ENCODE data around the gene N4BP3.
A peak's percentile ranks its signal among the peaks of the same experiment; 100 is the strongest.
"Not testable (repeated sequence)": the region's sequence is repeated elsewhere in the genome, so short reads cannot be mapped to it uniquely, and the experiment has no call there.

Gene N4BP3

GRCh38 chr5:178123094-178123965, 10.0 kb downstream of the N4BP3 start:
- Mint-ChIP-seq H3K36me3 (ENCODE audit: low read depth) (no peaks in the 10 kb centered on the region), H3K4me1 (ENCODE audit: low read depth) (peaks cover 26% of the 10 kb centered on the region), H3K4me3 (no peak overlapping the region), H3K27ac (no peak overlapping the region), H3K9me3 (no peaks in the 10 kb centered on the region), H3K27me3 (no peaks in the 10 kb centered on the region)

DNA sequence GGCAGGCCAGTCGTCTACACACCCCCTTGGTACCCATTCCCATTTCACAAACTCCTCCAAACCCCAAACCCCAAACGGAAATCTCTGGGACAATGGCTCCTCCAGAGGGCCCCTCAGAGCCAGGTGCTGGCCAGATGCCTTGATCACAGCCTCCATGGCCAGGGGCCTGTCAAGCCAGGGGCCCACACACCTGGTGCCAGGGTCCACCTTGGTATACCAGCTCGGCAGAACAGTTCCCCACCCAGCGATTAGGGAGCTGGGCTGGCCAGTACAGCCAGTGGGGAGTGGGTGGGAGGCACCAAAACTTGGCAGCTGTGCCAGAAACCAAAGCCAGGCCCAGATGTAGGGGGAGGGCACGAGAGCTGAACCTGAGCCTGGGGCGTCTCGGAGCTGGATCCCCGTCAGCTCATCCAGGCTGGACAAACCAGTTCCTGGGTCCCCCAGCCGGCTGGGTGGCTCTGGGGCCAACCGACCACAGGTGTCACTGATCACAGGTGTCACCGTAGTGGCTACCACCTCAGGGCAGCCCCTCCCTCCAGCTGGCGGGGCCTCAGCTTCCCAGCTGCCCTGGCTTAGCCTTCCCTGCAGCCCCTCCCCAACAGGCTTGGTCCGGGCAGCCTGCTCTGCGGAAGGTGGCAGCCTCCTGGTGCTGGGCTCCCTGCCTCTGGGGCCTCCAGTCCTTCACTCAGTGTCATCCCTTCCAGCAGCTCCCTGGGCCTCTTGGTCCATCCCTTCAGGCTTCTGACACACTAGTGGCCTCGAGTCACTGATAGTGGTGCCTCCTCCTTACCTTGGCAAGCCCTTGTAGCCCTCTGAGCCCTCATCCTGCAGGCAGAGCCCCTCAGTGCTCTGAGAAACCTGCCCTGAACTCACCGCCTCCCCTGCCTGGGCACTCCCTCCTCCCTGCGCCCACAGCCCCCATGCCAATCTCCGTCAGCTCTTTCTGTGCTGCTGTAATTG, 10.9 kb downstream of the N4BP3 start:
- no peaks in the 10 kb centered on the region for H3K27me3 Mint-ChIP-seq
- H3K27ac Mint-ChIP-seq: no peak overlapping the region
- peaks cover 20% of the 10 kb centered on the region for H3K4me1 Mint-ChIP-seq (ENCODE audit: low read depth)
- H3K36me3 Mint-ChIP-seq (ENCODE audit: low read depth): no peaks in the 10 kb centered on the region
- no peaks in the 10 kb centered on the region for H3K9me3 Mint-ChIP-seq
- no peak overlapping the region for H3K4me3 Mint-ChIP-seq

DNA sequence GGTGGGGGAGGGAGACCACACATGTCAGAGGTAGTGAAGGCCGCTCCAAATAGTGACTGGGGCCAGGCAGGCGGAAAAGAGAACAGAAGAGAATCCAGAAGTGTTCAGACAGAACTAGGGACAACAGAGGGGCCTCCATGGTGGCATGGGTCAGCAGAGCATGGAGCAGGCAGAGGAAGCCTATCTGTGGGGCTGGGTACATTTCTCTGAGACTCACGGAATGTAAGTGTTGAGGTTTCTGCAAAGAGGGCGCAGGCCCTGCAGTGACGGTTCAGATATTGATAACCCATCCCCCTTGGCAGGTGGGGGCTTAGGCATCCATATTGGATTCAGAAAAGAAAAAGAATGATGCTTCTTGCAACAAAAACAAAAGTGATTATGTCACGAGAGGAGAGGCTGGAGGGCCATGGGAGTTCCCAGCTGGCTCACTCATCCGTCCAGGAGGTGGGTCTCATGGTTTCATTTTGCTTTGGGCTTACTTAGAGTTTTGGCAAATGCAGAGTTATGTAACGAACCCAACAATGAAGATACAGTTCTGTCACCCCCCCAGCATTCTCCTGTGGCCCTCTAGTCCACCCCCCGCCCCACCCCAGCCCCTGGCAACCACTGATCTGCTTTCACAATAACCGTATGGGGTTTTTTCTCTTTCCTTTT, 12.0 kb downstream of the N4BP3 start:
- Mint-ChIP-seq H3K36me3 (ENCODE audit: low read depth) (no peaks in the 10 kb centered on the region), H3K4me3 (no peak overlapping the region), H3K27ac (no peak overlapping the region), H3K9me3 (no peaks in the 10 kb centered on the region), H3K4me1 (ENCODE audit: low read depth) (peaks cover 19% of the 10 kb centered on the region), H3K27me3 (no peaks in the 10 kb centered on the region)

DNA sequence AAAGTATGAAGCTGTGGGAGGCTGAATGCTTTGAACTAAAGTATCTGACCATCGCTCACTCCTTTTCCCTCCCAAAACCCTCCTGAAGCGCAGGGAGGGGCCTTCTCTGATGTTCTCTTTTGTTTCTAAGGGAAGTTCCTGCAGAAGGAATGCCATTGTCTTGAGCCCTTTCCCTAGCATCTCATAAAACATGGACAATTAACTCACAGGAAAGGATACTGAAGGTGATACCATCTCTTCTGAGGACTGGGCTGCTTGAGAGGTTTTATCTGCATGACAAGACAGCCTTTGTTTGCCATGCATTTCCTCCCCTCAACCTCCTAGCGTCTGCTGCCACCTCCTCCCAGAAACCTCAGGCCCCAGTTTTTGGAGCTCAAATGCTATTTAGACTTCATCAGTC, 13.2 kb downstream of the N4BP3 start:
- Mint-ChIP-seq H3K27me3 (no peaks in the 10 kb centered on the region), H3K27ac (no peak overlapping the region), H3K4me1 (ENCODE audit: low read depth) (peaks cover 14% of the 10 kb centered on the region), H3K36me3 (ENCODE audit: low read depth) (peaks cover 2% of the 10 kb centered on the region), H3K4me3 (no peak overlapping the region), H3K9me3 (no peaks in the 10 kb centered on the region)

DNA sequence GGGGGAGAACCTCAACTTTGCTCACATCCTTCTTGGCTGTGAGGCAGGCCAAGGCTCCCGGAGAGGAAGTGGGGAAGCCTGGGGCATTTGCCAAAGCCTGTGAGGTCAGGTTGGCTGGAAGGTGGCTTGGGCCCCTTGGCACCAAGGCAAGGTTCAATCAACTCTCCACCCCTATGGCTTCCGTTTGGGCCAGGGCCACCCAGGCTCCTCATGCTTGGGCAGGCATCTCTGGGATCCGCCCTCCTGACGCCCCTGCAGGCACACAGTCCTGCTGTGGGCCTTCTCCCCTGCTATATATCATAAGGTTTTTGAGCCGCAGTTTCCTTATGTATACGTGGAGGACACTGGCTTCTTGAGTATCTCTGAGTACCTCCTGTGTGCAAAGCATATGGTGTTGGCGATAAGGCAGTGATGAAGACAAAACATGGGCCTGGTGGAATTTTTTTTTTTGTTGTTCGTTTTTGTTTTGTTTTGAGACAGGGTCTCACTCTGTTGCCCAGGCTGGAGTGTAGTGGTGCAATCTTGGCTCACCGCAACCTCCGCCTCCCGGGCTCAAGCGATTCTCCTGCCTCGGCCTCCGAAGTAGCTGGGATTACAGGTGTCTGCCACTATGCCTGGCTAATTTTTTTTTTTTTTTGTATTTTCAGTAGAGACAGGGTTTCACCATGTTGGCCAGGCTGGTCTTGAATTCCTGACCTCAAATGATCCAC, 14.1 kb downstream of the N4BP3 start:
- H3K36me3 Mint-ChIP-seq (ENCODE audit: low read depth); H3K27me3 Mint-ChIP-seq; H3K27ac Mint-ChIP-seq; H3K4me3 Mint-ChIP-seq; H3K9me3 Mint-ChIP-seq: not testable (repeated sequence)
- H3K4me1 Mint-ChIP-seq (ENCODE audit: low read depth): peaks cover 18% of the 10 kb centered on the region

- Mint-ChIP-seq H3K27ac (no peak overlapping the region), H3K4me3 (peak overlapping the region; percentile 47), H3K9me3 (no peaks in the 10 kb centered on the region), H3K36me3 (ENCODE audit: low read depth) (peaks cover 17% of the 10 kb centered on the region), H3K27me3 (no peaks in the 10 kb centered on the region), H3K4me1 (ENCODE audit: low read depth) (peaks cover 25% of the 10 kb centered on the region)
Observed at GRCh38 chr5:178129296-178129695, 16.0 kb downstream of the N4BP3 start.

DNA sequence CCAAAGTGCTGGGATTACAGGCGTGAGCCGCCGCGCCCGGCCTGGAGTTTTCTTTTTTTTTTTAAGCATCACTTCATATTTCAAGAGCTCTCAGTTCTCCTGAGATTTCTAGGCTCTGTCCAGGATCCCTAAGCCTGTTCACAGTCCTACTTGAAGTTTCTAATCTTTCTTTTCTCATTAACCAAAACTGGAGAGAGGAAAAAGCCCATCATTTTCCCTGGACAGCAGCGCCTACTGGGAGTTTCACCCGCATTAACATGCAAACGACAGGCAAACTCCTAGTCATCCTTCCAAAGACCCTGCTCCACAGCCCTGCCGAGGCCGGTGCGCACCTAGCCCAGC, 16.9 kb downstream of the N4BP3 start:
- H3K27ac Mint-ChIP-seq: peak overlapping the region; percentile 65
- peak overlapping the region; percentile 79 for H3K4me3 Mint-ChIP-seq
- H3K27me3 Mint-ChIP-seq, H3K9me3 Mint-ChIP-seq: not testable (repeated sequence)
- H3K4me1 Mint-ChIP-seq (ENCODE audit: low read depth): peaks cover 23% of the 10 kb centered on the region
- H3K36me3 Mint-ChIP-seq (ENCODE audit: low read depth): peaks cover 24% of the 10 kb centered on the region

DNA sequence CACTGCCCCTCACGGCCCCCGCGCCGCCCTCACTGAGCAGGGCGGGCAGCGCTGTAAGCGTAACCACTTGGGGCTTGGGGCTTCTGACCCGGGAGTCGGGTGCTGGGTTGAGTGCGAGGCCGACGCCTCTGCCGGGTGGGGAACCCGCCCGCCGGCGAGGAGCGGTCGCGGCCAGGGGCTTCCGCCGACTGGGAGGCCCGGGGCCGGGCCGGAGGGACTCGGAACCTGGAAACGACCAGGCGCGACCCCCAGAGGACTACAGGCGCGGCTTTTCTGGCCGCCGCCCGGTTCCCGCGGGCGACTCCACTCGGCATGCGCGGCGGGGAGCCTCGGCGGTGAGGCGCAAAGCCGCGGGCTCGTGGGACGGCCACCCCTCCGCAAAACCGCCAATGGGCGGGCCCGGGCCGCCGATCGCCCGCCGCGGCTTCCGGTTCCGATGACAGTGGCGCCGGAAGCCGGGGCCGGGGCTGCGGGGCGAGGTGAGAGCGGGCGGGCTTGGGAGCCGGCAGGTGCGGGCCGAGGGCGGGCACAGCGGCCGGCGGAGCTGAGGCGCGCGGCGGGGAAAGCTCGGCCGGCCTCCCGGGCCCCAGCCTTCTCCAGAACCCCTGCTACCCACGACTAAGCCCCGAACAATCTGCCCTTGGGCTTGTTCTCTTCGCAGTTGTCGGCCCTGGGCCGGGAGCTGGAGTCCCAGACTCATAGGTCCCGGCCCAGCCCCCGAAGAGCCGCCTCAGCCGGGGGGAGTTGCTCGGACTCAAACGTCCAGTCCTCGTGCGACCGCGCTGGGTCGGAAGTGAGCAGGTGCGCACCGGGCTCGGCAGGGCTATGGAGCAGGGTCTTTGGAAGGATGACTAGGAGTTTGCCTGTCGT, 17.5 kb downstream of the N4BP3 start, which contains the start of gene RMND5B:
RMND5B (plus strand) TSS at position 439 of the 870 bp plus-strand sequence. CDS start 7,106 bp downstream, outside the sequence.
- Mint-ChIP-seq H3K4me1 (ENCODE audit: low read depth) (peaks cover 20% of the 10 kb centered on the region), H3K27me3 (no peaks in the 10 kb centered on the region), H3K4me3 (peak within 1 kb of the TSS; percentile 91), H3K27ac (peak within 1 kb of the TSS; percentile 83), H3K9me3 (no peaks in the 10 kb centered on the region), H3K36me3 (ENCODE audit: low read depth) (peaks cover 30% of the 10 kb centered on the region)

GRCh38 chr5:178131446-178131996, 18.2 kb downstream of the N4BP3 start:
- Mint-ChIP-seq H3K4me3 (peak overlapping the region; percentile 91), H3K36me3 (ENCODE audit: low read depth) (peaks cover 33% of the 10 kb centered on the region), H3K27me3 (no peaks in the 10 kb centered on the region), H3K9me3 (no peaks in the 10 kb centered on the region), H3K4me1 (ENCODE audit: low read depth) (peaks cover 20% of the 10 kb centered on the region), H3K27ac (peak overlapping the region; percentile 83)

DNA sequence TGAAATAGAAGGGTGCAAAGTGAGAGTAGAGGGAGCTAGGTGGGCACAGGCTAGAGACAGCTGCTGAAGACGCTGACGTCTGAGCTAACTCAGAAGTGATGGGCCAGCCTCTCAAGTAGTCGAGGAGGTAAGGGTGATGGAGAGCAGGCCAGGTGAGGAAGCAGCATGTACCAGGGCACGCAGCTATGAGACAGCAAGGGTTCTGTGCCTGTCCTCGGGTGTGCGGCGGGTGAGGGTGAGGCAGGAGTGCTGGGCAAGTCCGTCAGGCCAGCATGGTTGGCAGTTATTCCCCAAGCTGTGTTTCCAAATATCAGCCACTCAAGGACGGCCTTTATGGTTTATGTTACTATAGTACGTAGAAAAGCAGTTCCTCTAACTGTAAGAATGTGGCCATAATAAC, 23.7 kb downstream of the N4BP3 start:
- H3K9me3 Mint-ChIP-seq: no peaks in the 10 kb centered on the region
- no peaks in the 10 kb centered on the region for H3K27me3 Mint-ChIP-seq
- peaks cover 64% of the 10 kb centered on the region for H3K36me3 Mint-ChIP-seq (ENCODE audit: low read depth)
- no peak overlapping the region for H3K4me3 Mint-ChIP-seq
- no peak overlapping the region for H3K27ac Mint-ChIP-seq
- peaks cover 8% of the 10 kb centered on the region for H3K4me1 Mint-ChIP-seq (ENCODE audit: low read depth)

GRCh38 chr5:178137991-178138390, 24.7 kb downstream of the N4BP3 start:
- peaks cover 7% of the 10 kb centered on the region for H3K4me1 Mint-ChIP-seq (ENCODE audit: low read depth)
- H3K4me3 Mint-ChIP-seq: no peak overlapping the region
- no peak overlapping the region for H3K27ac Mint-ChIP-seq
- H3K9me3 Mint-ChIP-seq: no peaks in the 10 kb centered on the region
- H3K36me3 Mint-ChIP-seq (ENCODE audit: low read depth): peaks cover 67% of the 10 kb centered on the region
- no peaks in the 10 kb centered on the region for H3K27me3 Mint-ChIP-seq

DNA sequence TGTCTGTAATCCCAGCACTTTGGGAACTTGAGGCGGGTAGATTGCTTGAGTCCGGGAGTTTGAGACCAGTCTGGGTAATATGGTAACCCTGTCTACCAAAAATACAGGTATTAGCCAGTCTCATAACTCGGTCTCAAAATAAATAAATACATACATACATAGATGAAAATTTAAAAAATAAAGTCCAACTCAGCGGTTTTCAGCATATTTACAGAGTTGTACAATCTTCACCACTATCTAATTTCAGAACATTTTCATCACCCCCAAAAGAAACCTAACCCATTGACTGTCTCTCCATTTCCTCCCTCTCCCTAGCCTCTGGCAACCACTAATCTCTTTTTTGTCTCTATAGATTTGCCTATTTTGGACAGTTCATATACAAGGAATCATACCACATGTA, 28.2 kb downstream of the N4BP3 start:
- Mint-ChIP-seq H3K4me1 (ENCODE audit: low read depth) (peaks cover 9% of the 10 kb centered on the region), H3K4me3 (no peak overlapping the region), H3K27ac (no peak overlapping the region)

DNA sequence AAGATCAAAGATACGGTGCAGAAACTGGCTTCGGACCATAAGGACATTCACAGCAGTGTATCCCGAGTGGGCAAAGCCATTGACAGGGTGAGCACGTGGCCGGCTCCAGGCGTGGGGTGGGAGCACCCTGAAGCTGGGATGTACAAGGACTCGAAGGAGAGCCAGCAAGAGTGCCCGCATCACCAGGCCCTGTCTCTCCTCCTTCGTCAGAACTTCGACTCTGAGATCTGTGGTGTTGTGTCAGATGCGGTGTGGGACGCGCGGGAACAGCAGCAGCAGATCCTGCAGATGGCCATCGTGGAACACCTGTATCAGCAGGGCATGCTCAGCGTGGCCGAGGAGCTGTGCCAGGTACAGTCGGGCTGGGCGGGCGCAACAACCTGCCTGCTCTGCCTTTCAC, 29.3 kb downstream of the N4BP3 start:
- H3K36me3 Mint-ChIP-seq (ENCODE audit: low read depth): peaks cover 61% of the 10 kb centered on the region
- no peak overlapping the region for H3K4me3 Mint-ChIP-seq
- H3K4me1 Mint-ChIP-seq (ENCODE audit: low read depth): peaks cover 12% of the 10 kb centered on the region
- no peak overlapping the region for H3K27ac Mint-ChIP-seq
- no peaks in the 10 kb centered on the region for H3K27me3 Mint-ChIP-seq
- H3K9me3 Mint-ChIP-seq: no peaks in the 10 kb centered on the region

More for the DNA sequence above, 28.2 kb downstream of the N4BP3 start:
- peaks cover 61% of the 10 kb centered on the region for H3K36me3 Mint-ChIP-seq (ENCODE audit: low read depth)
- no peaks in the 10 kb centered on the region for H3K27me3 Mint-ChIP-seq
- no peaks in the 10 kb centered on the region for H3K9me3 Mint-ChIP-seq
